Endothelial cell of umbilical vein (primary cell): ENCODE measurements around the gene GRAMD4.

Source experiments
- CTCF ChIP-seq, 2 donors: IDR thresholded peaks; 1 replicate in 1 of 2; 2 replicates in 1 of 2; pipeline ENCODE4 v1.5.1; 2011; ENCODE audit warnings: low read length in 2 of 2, mild to moderate bottlenecking in 2 of 2, moderate library complexity in 2 of 2, control low read depth in 1 of 2, inconsistent platforms in 1 of 2, low read depth in 1 of 2; ENCODE audit not compliant: insufficient read depth in 1 of 2; ENCODE audit errors: extremely low read depth in 1 of 2
- EZH2 ChIP-seq: IDR thresholded peaks from 2 replicates; pipeline ENCODE4 v1.6.1; 2012; ENCODE audit warnings: borderline replicate concordance, low read depth, mild to moderate bottlenecking, moderate library complexity, low read length, inconsistent platforms; ENCODE audit not compliant: severe bottlenecking
- FOS ChIP-seq: IDR thresholded peaks from 2 replicates; pipeline ENCODE4 v1.6.1; 2011; ENCODE audit warnings: mild to moderate bottlenecking, low read length, moderate library complexity, borderline replicate concordance; ENCODE audit not compliant: insufficient read depth
- POLR2AphosphoS5 ChIP-seq: IDR thresholded peaks from 2 replicates; pipeline ENCODE4 v1.6.1; 2012; ENCODE audit warnings: low read depth, mild to moderate bottlenecking, control low read depth, low read length, moderate library complexity; ENCODE audit not compliant: insufficient read depth

- TF ChIP-seq CTCF (IDR thresholded peaks at IDR 0.05; ENCODE audit: extremely low read depth in 1 of 2, insufficient read depth in 1 of 2, low read depth in 1 of 2, low read length in 2 of 2) = no peak
- no peak for TF ChIP-seq POLR2AphosphoS5
- TF ChIP-seq EZH2 = no peak
- TF ChIP-seq FOS = no peak
Observed at GRCh38 chr22:46586531-46587011, 33.6 kb upstream of the GRAMD4 start.
